GM12872 (cell line): Measurements from ENCODE around the gene SCYL2.

ENCODE experiments used
- CTCF ChIP-seq: IDR thresholded peaks from 3 replicates; pipeline ENCODE4 v1.5.1; 2011; ENCODE audit warnings: low read depth, mild to moderate bottlenecking, low read length, moderate library complexity; ENCODE audit not compliant: insufficient read depth

Gene SCYL2

GRCh38 chr12:100266835-100267602 lies at the start of gene SCYL2, which contains the start of gene DEPDC4:
Gene SCYL2, plus strand, starts transcription at chr12:100267177. Its CDS starts 15,794 bp downstream, at chr12:100282971.
Gene DEPDC4, minus strand, starts transcription at chr12:100267079. Its CDS starts 3 bp downstream, at chr12:100267076.
- no peak for TF ChIP-seq CTCF

GRCh38 chr12:100219328-100220109 lies 47.5 kb upstream of the SCYL2 start:
- TF ChIP-seq CTCF = no peak

GRCh38 chr12:100221523-100221922 lies 45.5 kb upstream of the SCYL2 start:
- no peak for TF ChIP-seq CTCF

- TF ChIP-seq CTCF = no peak
Measured at GRCh38 chr12:100225491-100225890, 41.5 kb upstream of the SCYL2 start.

GRCh38 chr12:100229036-100229635 lies 37.8 kb upstream of the SCYL2 start:
- TF ChIP-seq CTCF = no peak

GRCh38 chr12:100229876-100230275 lies 37.1 kb upstream of the SCYL2 start:
- no peak for TF ChIP-seq CTCF

- TF ChIP-seq CTCF = no peak
Measured at GRCh38 chr12:100234166-100234565, 32.8 kb upstream of the SCYL2 start.
